Loucy (cell line): ENCODE data around the gene TMEM25.

ENCODE experiments used
- H2AFZ ChIP-seq: fragments of 200-600 bp; sonication (generic); 2 replicates; pipeline ENCODE4 v1.6.0; 2016; ENCODE audit warnings: antibody characterized with exemption, mild to moderate bottlenecking, low read length, moderate library complexity
- H3F3A ChIP-seq: fragments of 200-600 bp; 2 replicates; pipeline ENCODE4 v1.6.0; 2016; ENCODE audit warnings: antibody characterized with exemption, low read depth, mild to moderate bottlenecking
- H3K27me3 ChIP-seq: fragments of 200-600 bp; sonication (generic); 2 replicates; pipeline ENCODE4 v1.6.1; 2014; ENCODE audit warnings: low read length, mild to moderate bottlenecking; ENCODE audit not compliant: insufficient read depth, poor library complexity, severe bottlenecking
- H3K36me3 ChIP-seq: fragments of 200-600 bp; sonication (generic); 2 replicates; pipeline ENCODE4 v1.6.1; 2016; ENCODE audit warnings: low read length; ENCODE audit not compliant: insufficient read depth
- H3K4me1 ChIP-seq: fragments of 200-600 bp; sonication (generic); 2 replicates; pipeline ENCODE4 v1.5.1; 2014; ENCODE audit warnings: low read length, mild to moderate bottlenecking; ENCODE audit not compliant: insufficient read depth, poor library complexity, severe bottlenecking
- H3K4me2 ChIP-seq: fragments of 200-600 bp; sonication (generic); 2 replicates; pipeline ENCODE4 v1.6.0; 2014; ENCODE audit warnings: antibody characterized with exemption, low read length, low read depth, mild to moderate bottlenecking; ENCODE audit not compliant: poor library complexity, severe bottlenecking
- H3K4me3 ChIP-seq: fragments of 200-600 bp; sonication (generic); 2 replicates; pipeline ENCODE4 v1.5.1; 2014; ENCODE audit warnings: low read length, mild to moderate bottlenecking, mixed read lengths; ENCODE audit not compliant: poor library complexity, severe bottlenecking
- H3K79me2 ChIP-seq: fragments of 200-600 bp; sonication (generic); 2 replicates; pipeline ENCODE4 v1.6.1; 2014; ENCODE audit warnings: low read length; ENCODE audit not compliant: insufficient read depth
- H3K9ac ChIP-seq: fragments of 200-600 bp; sonication (generic); 2 replicates; pipeline ENCODE4 v1.6.0; 2014; ENCODE audit warnings: mild to moderate bottlenecking, low read depth, low read length, moderate library complexity; ENCODE audit not compliant: poor library complexity, severe bottlenecking
- H3K9me2 ChIP-seq: fragments of 200-600 bp; sonication (generic); replicated peaks from 2 replicates; pipeline ENCODE4 v1.6.1; 2016; ENCODE audit warnings: low read depth, low read length, mixed read lengths
- H3K9me3 ChIP-seq: fragments of 200-600 bp; sonication (generic); 2 replicates; pipeline ENCODE4 v1.6.1; 2014; ENCODE audit warnings: mild to moderate bottlenecking, antibody characterized with exemption, low read length, low read depth; ENCODE audit not compliant: insufficient read depth
- H4K20me1 ChIP-seq: fragments of 200-600 bp; sonication (generic); 2 replicates; pipeline ENCODE4 v1.6.0; 2014; ENCODE audit warnings: antibody characterized with exemption, low read length, mild to moderate bottlenecking; ENCODE audit not compliant: insufficient read depth, poor library complexity, severe bottlenecking
- CTCF ChIP-seq: fragments of 200-600 bp; sonication (generic); conservative IDR thresholded peaks from 2 replicates; pipeline ENCODE4 v1.5.1; 2014; ENCODE audit warnings: mild to moderate bottlenecking, antibody characterized with exemption, low read length
- EZH2phosphoT487 ChIP-seq: fragments of 200-600 bp; IDR thresholded peaks from 2 replicates; pipeline ENCODE4 v1.6.1; 2018; ENCODE audit warnings: antibody characterized with exemption, mild to moderate bottlenecking, moderate library complexity, borderline replicate concordance

The TMEM25 gene

GRCh38 chr11:118514103-118514502 is 16.9 kb upstream of the TMEM25 start:
- TF ChIP-seq EZH2phosphoT487 (no peak), CTCF (no peak)
- Histone ChIP-seq H3K9me2 (no peaks in the 10 kb centered on the region), H3K9ac (no peak overlapping the region), H3K4me1 (no peaks in the 10 kb centered on the region), H3K79me2 (no peaks in the 10 kb centered on the region), H3K4me2 (no peak overlapping the region), H3K4me3 (no peak overlapping the region), H3K36me3 (peaks cover 88% of the 10 kb centered on the region), H2AFZ (no peak overlapping the region), H3K9me3 (no peaks in the 10 kb centered on the region), H4K20me1 (no peaks in the 10 kb centered on the region), H3F3A (no peaks in the 10 kb centered on the region), H3K27me3 (no peaks in the 10 kb centered on the region)

DNA sequence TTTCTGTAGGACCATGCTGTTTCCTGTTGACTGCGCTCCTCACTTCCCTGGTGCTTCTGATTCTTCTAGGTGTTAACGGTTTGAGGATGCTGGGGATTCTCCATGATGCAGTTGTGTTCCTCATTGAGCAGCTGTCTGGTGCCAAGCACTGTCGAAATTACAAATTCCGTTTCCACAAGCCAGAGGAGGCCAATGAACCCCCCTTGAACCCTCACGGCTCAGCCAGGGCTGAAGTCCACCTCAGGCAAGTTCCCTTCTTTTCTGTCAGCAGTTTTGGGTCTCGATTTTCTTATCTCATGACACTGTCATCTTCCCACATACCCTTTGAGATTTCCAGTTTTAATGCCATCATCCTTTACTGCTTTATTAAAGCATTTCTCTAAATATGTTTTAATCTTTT is 11.4 kb upstream of the TMEM25 start:
- Histone ChIP-seq H3K4me2 (no peak overlapping the region), H3K4me1 (no peaks in the 10 kb centered on the region), H3K27me3 (no peaks in the 10 kb centered on the region), H4K20me1 (no peaks in the 10 kb centered on the region), H3K36me3 (peaks cover 88% of the 10 kb centered on the region), H3K79me2 (no peaks in the 10 kb centered on the region), H3F3A (no peaks in the 10 kb centered on the region), H3K9ac (no peak overlapping the region), H2AFZ (no peak overlapping the region), H3K9me2 (no peaks in the 10 kb centered on the region), H3K9me3 (no peaks in the 10 kb centered on the region), H3K4me3 (no peak overlapping the region)
- TF ChIP-seq CTCF (no peak), EZH2phosphoT487 (no peak)

- Histone ChIP-seq H3K4me1 (peaks cover 4% of the 10 kb centered on the region), H3K4me2 (no peak overlapping the region), H4K20me1 (no peaks in the 10 kb centered on the region), H3K9me2 (no peaks in the 10 kb centered on the region), H3K9me3 (no peaks in the 10 kb centered on the region), H3K27me3 (no peaks in the 10 kb centered on the region), H3F3A (0 out of 2 replicates have a peak, but pooled peaks cover 3% of the 10 kb centered on the region), H3K4me3 (no peak overlapping the region), H3K9ac (no peak overlapping the region), H2AFZ (no peak overlapping the region), H3K79me2 (no peaks in the 10 kb centered on the region), H3K36me3 (peaks cover 76% of the 10 kb centered on the region)
- TF ChIP-seq CTCF = no peak
- TF ChIP-seq EZH2phosphoT487 = no peak
Measured at GRCh38 chr11:118521892-118522311, 9.1 kb upstream of the TMEM25 start.
